ENCODE data around the gene PLAU. TPM values are rescaled to one million over a fixed set of nuclear protein-coding genes. Genes with fewer than 3 reads are reported as not detected.
A peak's percentile ranks its signal among the peaks of the same experiment; 100 is the strongest.
"Not testable (repeated sequence)": the region's sequence is repeated elsewhere in the genome, so short reads cannot be mapped to it uniquely, and the experiment has no call there.

PLAU gene
- total RNA-seq, 4 donors from 2014 or later, result 7.3 to 75.2 (median 31.9) TPM

- ATAC-seq (ENCODE audit: low FRiP score), result no peak
- no peak for DNase-seq (ENCODE audit: low spot score)
Measured at GRCh38 chr10:73956476-73957359, 45.8 kb downstream of the PLAU start.

GRCh38 chr10:73959484-73960243 lies 48.7 kb downstream of the PLAU start:
- no peak for TF ChIP-seq CTCF (IDR thresholded peaks at IDR 0.05)
- DNase-seq (ENCODE audit: low spot score), result no peak
- ATAC-seq (ENCODE audit: low FRiP score), result no peak

More at GRCh38 chr10:73956476-73957359, 45.8 kb downstream of the PLAU start:
- TF ChIP-seq CTCF (IDR thresholded peaks at IDR 0.05), result no peak

GRCh38 chr10:73962386-73962785 lies 51.5 kb downstream of the PLAU start:
- DNase-seq (ENCODE audit: low spot score) (no peak), ATAC-seq (ENCODE audit: low FRiP score) (no peak)
- no peak for TF ChIP-seq CTCF (IDR thresholded peaks at IDR 0.05)

- ATAC-seq (ENCODE audit: low FRiP score), result not testable (repeated sequence)
Measured at GRCh38 chr10:73963533-73963932, 52.6 kb downstream of the PLAU start.

GRCh38 chr10:73964743-73965142 lies 53.8 kb downstream of the PLAU start:
- TF ChIP-seq CTCF (IDR thresholded peaks at IDR 0.05), result no peak
- ATAC-seq (ENCODE audit: low FRiP score) (no peak), DNase-seq (ENCODE audit: low spot score) (no peak)

More at GRCh38 chr10:73963533-73963932, 52.6 kb downstream of the PLAU start:
- not testable (repeated sequence) for DNase-seq (ENCODE audit: low spot score)

GRCh38 chr10:73965267-73965889 lies 54.4 kb downstream of the PLAU start:
- not testable (repeated sequence) for ATAC-seq (ENCODE audit: low FRiP score); DNase-seq (ENCODE audit: low spot score)

GRCh38 chr10:73965890-73966768 lies 55.2 kb downstream of the PLAU start:
- DNase-seq (ENCODE audit: low spot score) (peak; percentile 32), ATAC-seq (ENCODE audit: low FRiP score) (peak; percentile 88)
- TF ChIP-seq CTCF (IDR thresholded peaks at IDR 0.05), result no peak

Data from omental fat pad (tissue), 4 donors.